HEK293 (cell line): ENCODE data around the gene EFCAB8.
"Not testable (repeated sequence)": the region's sequence is repeated elsewhere in the genome, so short reads cannot be mapped to it uniquely, and the experiment has no call there.

Experiments used
- CTCF ChIA-PET: fragments of 350-600 bp; formaldehyde crosslinking; extraction: SDS; loops from one replicate; lab custom pipeline; 2021; ENCODE audit warnings: antibody characterized with exemption; lab: Yijun Ruan, JAX
- POLR2A ChIA-PET: fragments of 300-600 bp; formaldehyde crosslinking; extraction: SDS; loops from one replicate; lab custom pipeline; 2020; ENCODE audit warnings: antibody characterized with exemption, inconsistent platforms; lab: Yijun Ruan, JAX
- H3K27ac ChIP-seq: fragments of 200-500 bp; sonication (Bioruptor generic); 2 replicates; pipeline ENCODE4 v1.5.1; 2014; ENCODE audit warnings: low read depth, low read length, control low read depth, inconsistent platforms; ENCODE audit errors: extremely low read depth
- H3K36me3 ChIP-seq, 2 experiments: fragments of 200-500 bp in 1 of 2; sonication (Bioruptor generic) in 1 of 2; 1 replicate in 1 of 2; 2 replicates in 1 of 2; pipeline ENCODE4 v1.5.1; 2014 to 2017; ENCODE audit warnings: inconsistent platforms in 2 of 2, low read length in 2 of 2; ENCODE audit not compliant: control insufficient read depth in 2 of 2, insufficient read depth in 1 of 2
- H3K4me1 ChIP-seq: fragments of 200-500 bp; sonication (Bioruptor generic); 2 replicates; pipeline ENCODE4 v1.5.1; 2014; ENCODE audit warnings: mild to moderate bottlenecking, low read length, inconsistent platforms; ENCODE audit not compliant: control insufficient read depth, insufficient read depth
- H3K4me3 ChIP-seq: 2 replicates; pipeline ENCODE4 v1.5.1; 2011; ENCODE audit warnings: low read depth, mild to moderate bottlenecking, control low read depth, low read length, moderate library complexity
- H3K9me3 ChIP-seq: fragments of 200-500 bp; sonication (Bioruptor generic); 2 replicates; pipeline ENCODE4 v1.5.1; 2014; ENCODE audit warnings: low read depth, low read length, inconsistent platforms; ENCODE audit not compliant: control insufficient read depth, insufficient read depth
- BCL11A ChIP-seq: fragments of 450-650 bp; formaldehyde crosslinking; IDR thresholded peaks from 2 replicates; pipeline ENCODE4 v1.5.1; 2016; ENCODE audit warnings: low read depth, missing biosample characterization, missing genetic modification characterization
- HOXD13 ChIP-seq: sonication (generic); formaldehyde crosslinking; IDR thresholded peaks from 2 replicates; pipeline ENCODE4 v1.8.0; 2022; ENCODE audit warnings: missing genetic modification reagents, borderline replicate concordance
- KLF16 ChIP-seq: fragments of 450-650 bp; formaldehyde crosslinking; IDR thresholded peaks from 2 replicates; pipeline ENCODE4 v1.5.1; 2017; ENCODE audit warnings: missing biosample characterization, missing genetic modification characterization
- MEIS1 ChIP-seq: sonication (generic); formaldehyde crosslinking; IDR thresholded peaks from 2 replicates; pipeline ENCODE4 v1.8.1; 2022; ENCODE audit warnings: missing genetic modification reagents, mild to moderate bottlenecking, borderline replicate concordance
- PBX3 ChIP-seq: sonication (generic); formaldehyde crosslinking; IDR thresholded peaks from 2 replicates; pipeline ENCODE4 v1.8.1; 2022; ENCODE audit warnings: mild to moderate bottlenecking, moderate library complexity, missing genetic modification reagents
- PRDM10 ChIP-seq: fragments of 450-650 bp; formaldehyde crosslinking; IDR thresholded peaks from 2 replicates; pipeline ENCODE4 v1.5.1; 2016; ENCODE audit warnings: missing biosample characterization, missing genetic modification characterization
- YY2 ChIP-seq: fragments of 450-650 bp; formaldehyde crosslinking; IDR thresholded peaks from 2 replicates; pipeline ENCODE4 v1.5.1; 2016; ENCODE audit warnings: missing biosample characterization, missing genetic modification characterization
- ZBTB20 ChIP-seq: fragments of 450-650 bp; formaldehyde crosslinking; IDR thresholded peaks from 2 replicates; pipeline ENCODE4 v1.5.1; 2016; ENCODE audit warnings: missing biosample characterization, missing genetic modification characterization
- ZFP69B ChIP-seq: fragments of 450-650 bp; formaldehyde crosslinking; IDR thresholded peaks from 2 replicates; pipeline ENCODE4 v1.5.1; 2016; ENCODE audit warnings: missing biosample characterization, missing genetic modification characterization
- ZNF175 ChIP-seq: fragments of 450-650 bp; formaldehyde crosslinking; IDR thresholded peaks from 2 replicates; pipeline ENCODE4 v1.5.1; 2016; ENCODE audit warnings: missing biosample characterization, missing genetic modification characterization
- ZNF280C ChIP-seq: fragments of 450-650 bp; formaldehyde crosslinking; IDR thresholded peaks from 2 replicates; pipeline ENCODE4 v1.5.1; 2016; ENCODE audit warnings: missing biosample characterization, missing genetic modification characterization
- ZNF362 ChIP-seq: fragments of 450-650 bp; formaldehyde crosslinking; IDR thresholded peaks from 2 replicates; pipeline ENCODE4 v1.5.1; 2016; ENCODE audit warnings: missing biosample characterization, missing genetic modification characterization
- ZNF394 ChIP-seq: fragments of 450-650 bp; formaldehyde crosslinking; IDR thresholded peaks from 2 replicates; pipeline ENCODE4 v1.5.1; 2016; ENCODE audit warnings: missing biosample characterization, missing genetic modification characterization, mild to moderate bottlenecking, moderate library complexity, borderline replicate concordance
- ZNF473 ChIP-seq: fragments of 450-650 bp; formaldehyde crosslinking; IDR thresholded peaks from 2 replicates; pipeline ENCODE4 v1.5.1; 2017; ENCODE audit warnings: missing biosample characterization, missing genetic modification characterization
- ZNF501 ChIP-seq: fragments of 450-650 bp; formaldehyde crosslinking; IDR thresholded peaks from 2 replicates; pipeline ENCODE4 v1.5.1; 2016; ENCODE audit warnings: missing biosample characterization, missing genetic modification characterization
- ZNF555 ChIP-seq: fragments of 450-650 bp; formaldehyde crosslinking; conservative IDR thresholded peaks from 2 replicates; pipeline ENCODE4 v1.5.1; 2017; ENCODE audit warnings: missing biosample characterization, mild to moderate bottlenecking, missing genetic modification characterization, inconsistent platforms
- ZNF610 ChIP-seq: fragments of 450-650 bp; formaldehyde crosslinking; IDR thresholded peaks from 2 replicates; pipeline ENCODE4 v1.5.1; 2016; ENCODE audit warnings: missing biosample characterization, missing genetic modification characterization, borderline replicate concordance
- ZNF624 ChIP-seq: fragments of 450-650 bp; formaldehyde crosslinking; IDR thresholded peaks from 2 replicates; pipeline ENCODE4 v1.5.1; 2017; ENCODE audit warnings: missing biosample characterization, missing genetic modification characterization
- ZNF626 ChIP-seq: fragments of 450-650 bp; sonication (Bioruptor Pico); formaldehyde crosslinking; IDR thresholded peaks from 2 replicates; pipeline ENCODE4 v1.5.1; 2018; ENCODE audit warnings: missing biosample characterization, missing genetic modification characterization, inconsistent platforms
- ZNF747 ChIP-seq: fragments of 450-650 bp; formaldehyde crosslinking; IDR thresholded peaks from 2 replicates; pipeline ENCODE4 v1.5.1; 2016; ENCODE audit warnings: missing biosample characterization, missing genetic modification characterization
- ZNF76 ChIP-seq: fragments of 450-650 bp; formaldehyde crosslinking; IDR thresholded peaks from 2 replicates; pipeline ENCODE4; 2016; ENCODE audit warnings: low read depth, missing biosample characterization, missing genetic modification characterization, borderline replicate concordance
- ZNF768 ChIP-seq: fragments of 450-650 bp; formaldehyde crosslinking; IDR thresholded peaks from 2 replicates; pipeline ENCODE4 v1.5.1; 2018; ENCODE audit warnings: missing biosample characterization, mild to moderate bottlenecking, missing genetic modification characterization
- ZNF785 ChIP-seq: fragments of 450-650 bp; formaldehyde crosslinking; IDR thresholded peaks from 2 replicates; pipeline ENCODE4 v1.5.1; 2016; ENCODE audit warnings: missing biosample characterization, missing genetic modification characterization

EFCAB8 gene

GRCh38 chr20:32946629-32947028 is 87.9 kb downstream of the EFCAB8 start:
- no peak overlapping the region for H3K27ac ChIP-seq
- POLR2A ChIA-PET = no interaction called here
- H3K4me1 ChIP-seq = no peaks in the 10 kb centered on the region
- H3K9me3 ChIP-seq = no peaks in the 10 kb centered on the region
- H3K4me3 ChIP-seq = no peak overlapping the region
- TF ChIP-seq ZNF624 (tag by site-specific recombination) (no peak), KLF16 (tag by site-specific recombination) (no peak), ZNF473 (no peak), PBX3 (CRISPR knock-in tag) (no peak), ZNF768 (tag by site-specific recombination) (no peak), ZBTB20 (tag by site-specific recombination) (no peak), ZNF785 (tag by site-specific recombination) (no peak), ZNF626 (no peak), ZNF280C (tag by site-specific recombination) (no peak), ZNF610 (tag by site-specific recombination) (no peak), ZNF394 (tag by site-specific recombination) (no peak), ZFP69B (no peak), ZNF747 (tag by site-specific recombination) (no peak), ZNF362 (tag by site-specific recombination) (no peak), MEIS1 (no peak), ZNF76 (no peak), HOXD13 (CRISPR knock-in tag) (no peak), ZNF501 (tag by site-specific recombination) (no peak)
- CTCF ChIA-PET = interaction anchor here (0.7 to 3.5 kb wide), 5 partner anchors 8 to 157 kb away, joined by 3 to 27 read pairs (median 10); no protein-coding TSS in a partner anchor
- no peaks in the 10 kb centered on the region for H3K36me3 ChIP-seq

- POLR2A ChIA-PET, H3K27ac ChIP-seq, H3K4me1 ChIP-seq, H3K36me3 ChIP-seq, H3K4me3 ChIP-seq, H3K9me3 ChIP-seq: not testable (repeated sequence)
- CTCF ChIA-PET = interaction anchor here (0.7 kb wide), 1 partner anchor 10 kb away, joined by 3 read pairs; no protein-coding TSS in a partner anchor
Observed at GRCh38 chr20:32950539-32950938, 91.8 kb downstream of the EFCAB8 start.

- POLR2A ChIA-PET = interaction anchor here (0.6 kb wide), 1 partner anchor 454 kb away, joined by 3 read pairs; no protein-coding TSS in a partner anchor
Observed at GRCh38 chr20:32957459-32957858, 98.7 kb downstream of the EFCAB8 start.

More at GRCh38 chr20:32957459-32957858, 98.7 kb downstream of the EFCAB8 start:
- TF ChIP-seq ZNF555 (tag by site-specific recombination) = no peak
- TF ChIP-seq BCL11A = no peak
- no peak for TF ChIP-seq ZNF175 (tag by site-specific recombination)
- no peak for TF ChIP-seq PRDM10 (tag by site-specific recombination)
- no peak for TF ChIP-seq YY2 (tag by site-specific recombination)
- TF ChIP-seq, all 188 proteins: peak for 0
- Histone ChIP-seq H3K4me3 (no peak overlapping the region), H3K9me3 (no peaks in the 10 kb centered on the region), H3K4me1 (no peaks in the 10 kb centered on the region), H3K27ac (no peak overlapping the region), H3K36me3 (no peaks in the 10 kb centered on the region)
- CTCF ChIA-PET = interaction anchor here (0.6 to 1.9 kb wide), 5 partner anchors 11 to 214 kb away, joined by 3 to 6 read pairs (median 5); no protein-coding TSS in a partner anchor
